Measurements from ENCODE around the gene CYRIA.

- TF ChIP-seq JUND (IDR thresholded peaks at IDR 0.05): no peak
- TF ChIP-seq, protein P1, sequence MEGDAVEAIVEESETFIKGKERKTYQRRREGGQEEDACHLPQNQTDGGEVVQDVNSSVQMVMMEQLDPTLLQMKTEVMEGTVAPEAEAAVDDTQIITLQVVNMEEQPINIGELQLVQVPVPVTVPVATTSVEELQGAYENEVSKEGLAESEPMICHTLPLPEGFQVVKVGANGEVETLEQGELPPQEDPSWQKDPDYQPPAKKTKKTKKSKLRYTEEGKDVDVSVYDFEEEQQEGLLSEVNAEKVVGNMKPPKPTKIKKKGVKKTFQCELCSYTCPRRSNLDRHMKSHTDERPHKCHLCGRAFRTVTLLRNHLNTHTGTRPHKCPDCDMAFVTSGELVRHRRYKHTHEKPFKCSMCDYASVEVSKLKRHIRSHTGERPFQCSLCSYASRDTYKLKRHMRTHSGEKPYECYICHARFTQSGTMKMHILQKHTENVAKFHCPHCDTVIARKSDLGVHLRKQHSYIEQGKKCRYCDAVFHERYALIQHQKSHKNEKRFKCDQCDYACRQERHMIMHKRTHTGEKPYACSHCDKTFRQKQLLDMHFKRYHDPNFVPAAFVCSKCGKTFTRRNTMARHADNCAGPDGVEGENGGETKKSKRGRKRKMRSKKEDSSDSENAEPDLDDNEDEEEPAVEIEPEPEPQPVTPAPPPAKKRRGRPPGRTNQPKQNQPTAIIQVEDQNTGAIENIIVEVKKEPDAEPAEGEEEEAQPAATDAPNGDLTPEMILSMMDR (IDR thresholded peaks at IDR 0.05): no peak
- TF ChIP-seq EZH2phosphoT487 (IDR thresholded peaks at IDR 0.05; ENCODE audit: borderline replicate concordance, low read depth): no peak
- TF ChIP-seq TCF12 (IDR thresholded peaks at IDR 0.05): no peak
Observed at GRCh38 chr2:16625201-16625729, 40.4 kb downstream of the CYRIA start.
